NCI-H2107 treated with DMSO at 0.1 percent for 48 hours (cell line): ENCODE measurements around the gene TBC1D22A.

Experiments used
- DNase-seq: peaks from one replicate; lab custom pipeline; 2025; ENCODE audit not compliant: unreplicated experiment; lab: John Stamatoyannopoulos, UW

TBC1D22A gene

DNA sequence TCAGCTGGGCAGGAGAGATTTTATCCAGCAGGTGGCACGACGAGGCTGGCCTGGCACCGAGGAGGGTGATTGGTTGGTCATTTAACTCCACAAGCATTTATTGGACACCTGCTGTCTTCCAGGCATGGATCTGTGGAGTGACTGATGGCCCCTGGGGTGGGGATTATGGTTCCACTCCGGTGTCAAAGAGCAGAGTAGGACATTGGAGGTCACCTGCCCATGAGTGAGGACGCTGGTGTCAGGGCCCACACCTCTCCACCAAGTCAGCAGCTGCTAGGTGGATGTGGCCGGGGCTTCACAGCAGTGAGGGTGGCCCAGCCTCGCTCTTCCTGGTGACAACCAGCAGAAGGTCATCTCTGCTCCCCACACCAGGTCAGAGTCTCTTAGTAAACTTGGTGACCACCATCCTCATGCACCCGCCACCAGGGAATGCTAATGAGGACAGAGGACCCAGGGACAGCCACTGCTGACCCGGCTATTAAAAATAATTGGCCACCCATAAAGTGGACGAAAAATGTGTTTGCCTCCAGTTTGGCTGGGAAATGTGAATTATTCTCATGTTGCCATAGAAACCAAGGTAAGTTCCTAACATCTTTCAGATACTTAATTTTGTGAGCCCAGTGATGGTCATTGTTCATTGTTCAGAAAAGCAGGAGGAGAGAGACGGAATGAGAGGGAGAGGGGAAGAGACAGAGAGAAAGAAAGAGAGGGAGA, 428.7 kb downstream of the TBC1D22A start:
- no peak for DNase-seq

DNA sequence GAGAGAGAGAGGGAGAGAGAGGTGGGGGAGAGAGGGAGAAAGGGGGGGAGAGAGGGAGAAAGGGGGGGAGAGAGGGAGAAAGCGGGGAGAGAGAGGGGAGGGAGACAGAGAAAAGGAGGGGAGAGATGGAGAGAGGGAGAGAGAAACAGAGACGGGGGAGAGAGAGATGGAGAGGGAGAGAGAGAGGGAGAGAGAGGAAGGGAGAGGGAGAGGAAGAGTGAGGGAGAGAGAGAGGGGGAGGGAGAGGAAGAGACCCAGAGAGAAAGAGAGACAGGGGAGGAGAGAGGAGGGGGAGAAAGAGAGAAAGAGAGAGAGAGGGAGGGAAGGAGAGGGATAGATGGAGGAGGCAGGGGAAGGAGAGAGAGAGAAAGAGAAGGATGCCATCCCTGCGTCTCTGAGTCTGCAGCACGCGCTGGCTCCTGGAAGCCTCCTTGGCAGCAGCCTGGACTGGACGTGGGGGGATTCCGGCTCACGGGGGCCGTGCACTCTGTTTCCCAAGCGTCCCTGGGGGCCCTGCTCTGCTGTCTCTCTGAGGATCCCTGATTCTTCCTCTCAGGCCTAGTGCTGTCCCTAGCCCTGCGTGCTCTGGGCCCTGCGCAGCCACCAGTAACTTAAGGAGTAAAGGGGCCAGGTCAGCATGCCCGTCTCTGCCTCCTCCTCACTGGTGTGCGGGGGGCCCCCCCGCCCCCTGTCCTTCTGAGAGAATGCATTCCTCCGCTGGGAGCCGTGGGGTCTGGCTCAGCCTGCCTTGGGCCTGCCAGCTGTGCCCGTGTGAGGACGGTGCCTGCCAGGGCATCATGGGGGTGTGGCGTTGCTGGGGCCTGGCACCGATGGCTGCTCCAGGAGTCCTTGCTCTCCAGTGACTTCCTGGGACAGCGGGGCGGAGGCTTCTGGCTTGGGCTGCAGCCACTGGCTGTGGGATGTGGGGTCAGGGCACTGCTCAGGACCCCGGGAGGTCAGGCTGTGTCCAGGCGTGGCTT, 429.5 kb downstream of the TBC1D22A start:
- no peak for DNase-seq

DNA sequence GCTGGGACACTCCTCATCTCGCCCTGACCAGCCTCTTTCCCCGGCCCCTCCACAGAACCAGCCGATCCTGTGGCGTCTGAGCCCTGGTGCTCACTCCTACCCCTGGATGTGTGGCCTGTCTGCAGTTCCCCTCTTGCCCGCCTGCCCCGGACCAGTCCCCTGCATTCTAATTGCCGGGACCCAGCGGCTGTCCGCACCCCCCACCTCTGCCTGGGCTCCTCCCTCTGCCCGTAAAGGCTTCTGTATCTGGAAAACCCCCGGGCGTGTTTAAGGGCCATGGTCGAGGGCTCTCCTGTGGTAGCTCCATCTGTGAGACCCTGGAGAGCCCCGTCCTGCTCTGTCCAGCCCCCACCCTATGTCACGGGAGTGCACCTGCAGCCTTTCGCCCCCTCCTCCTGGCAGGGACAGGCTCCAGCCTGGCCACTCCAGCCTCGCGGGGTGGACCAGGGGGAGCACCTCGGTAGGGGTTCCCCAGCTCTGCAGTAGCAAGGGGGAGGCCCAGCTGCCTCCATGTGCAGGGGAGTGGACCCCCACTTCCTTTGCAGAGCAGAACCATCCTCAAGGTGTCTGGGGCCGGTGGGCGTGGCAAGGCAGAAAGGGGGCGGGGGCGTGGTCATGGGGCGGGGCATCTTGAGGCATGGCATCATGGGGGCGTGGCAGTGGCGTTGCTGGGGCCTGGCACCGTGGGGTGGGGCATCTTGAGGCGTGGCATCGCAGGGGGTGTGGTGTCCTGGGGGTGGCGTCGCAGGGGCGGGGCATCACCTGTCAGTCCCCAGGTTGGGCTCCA, 430.4 kb downstream of the TBC1D22A start:
- DNase-seq, result no peak

DNA sequence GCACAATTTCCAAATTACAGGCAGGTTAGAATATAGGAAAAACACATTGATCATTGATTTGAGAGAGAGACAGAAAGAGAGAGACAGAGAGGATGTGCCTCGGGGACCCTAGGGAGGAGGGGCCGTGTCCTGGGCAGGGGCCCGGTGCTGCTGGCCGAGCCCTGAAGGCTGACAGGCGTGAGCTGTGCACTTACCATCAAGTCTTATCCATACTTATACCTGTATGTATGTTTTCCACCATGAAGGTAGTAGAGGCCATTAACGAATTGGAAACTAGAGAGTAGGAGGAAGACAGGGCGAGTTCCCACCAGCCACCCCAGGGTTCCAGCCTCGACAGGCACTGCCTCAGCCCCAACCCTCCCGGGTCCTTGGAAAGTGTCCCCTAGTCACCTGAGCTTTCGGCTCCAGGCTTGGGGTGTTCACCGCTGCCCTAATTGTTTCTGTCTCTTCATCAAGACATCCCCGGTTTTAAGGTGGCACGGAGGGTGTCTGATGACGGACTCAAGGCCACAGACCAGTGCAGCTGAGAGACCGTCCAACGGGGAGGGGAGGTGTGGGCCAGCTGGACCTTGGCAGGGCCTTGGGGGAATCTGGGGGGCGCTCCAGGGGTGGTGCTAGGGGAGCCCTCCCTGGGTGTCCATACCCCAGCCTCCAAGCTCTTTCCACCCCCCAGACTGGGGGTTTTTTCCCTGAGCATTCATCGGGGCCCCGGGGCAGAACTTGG, 431.3 kb downstream of the TBC1D22A start:
- DNase-seq, result no peak

DNA sequence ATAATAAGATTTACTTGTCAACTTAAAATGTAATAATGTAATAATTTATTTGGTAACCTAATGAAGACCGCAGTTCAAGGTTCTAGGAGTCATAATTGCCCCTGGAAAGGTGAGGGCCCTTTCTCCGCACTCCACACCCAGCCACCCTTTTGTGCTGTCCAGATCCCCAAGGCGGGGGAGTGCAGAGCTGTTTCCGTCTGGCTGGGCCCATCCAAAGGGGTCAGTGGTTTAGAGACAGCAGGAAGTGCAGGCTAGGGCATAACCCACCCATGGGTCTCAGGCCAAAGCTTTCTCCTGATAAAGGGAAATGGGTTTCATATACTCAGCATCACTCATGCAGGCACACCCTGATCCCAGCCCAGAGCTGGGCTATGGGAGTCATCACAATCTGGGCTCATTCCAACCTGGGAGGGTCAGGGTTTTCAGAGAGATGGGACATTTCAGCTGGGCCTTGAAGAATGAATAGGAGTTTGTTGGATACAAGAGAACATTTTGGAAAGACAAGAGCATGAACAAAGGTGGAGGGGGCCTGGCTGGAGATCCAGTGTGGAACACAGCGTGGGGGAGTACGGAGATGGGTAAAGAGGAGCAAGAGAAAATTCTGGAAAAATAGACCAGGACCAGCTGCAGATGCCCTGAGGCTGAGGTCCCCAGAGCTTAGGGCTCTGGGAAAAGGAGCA, 432.2 kb downstream of the TBC1D22A start:
- DNase-seq, result no peak

DNA sequence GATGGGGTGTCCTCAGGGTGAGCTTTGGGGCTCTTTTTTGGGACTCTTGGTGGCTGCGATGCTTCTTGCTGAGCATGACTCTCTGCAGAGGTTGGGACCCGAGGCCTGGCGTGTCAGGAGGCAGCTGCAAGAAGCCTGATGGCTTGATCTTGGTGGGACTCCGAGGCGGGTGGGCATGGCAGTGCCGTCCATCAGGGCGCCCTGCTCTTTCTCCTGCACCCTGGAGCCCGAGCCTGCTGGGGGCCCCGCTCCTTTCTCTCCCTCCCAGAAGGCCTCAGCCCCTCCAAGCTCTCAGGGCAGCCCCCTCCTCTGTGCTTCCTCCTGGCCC, 432.7 kb downstream of the TBC1D22A start:
- no peak for DNase-seq

DNA sequence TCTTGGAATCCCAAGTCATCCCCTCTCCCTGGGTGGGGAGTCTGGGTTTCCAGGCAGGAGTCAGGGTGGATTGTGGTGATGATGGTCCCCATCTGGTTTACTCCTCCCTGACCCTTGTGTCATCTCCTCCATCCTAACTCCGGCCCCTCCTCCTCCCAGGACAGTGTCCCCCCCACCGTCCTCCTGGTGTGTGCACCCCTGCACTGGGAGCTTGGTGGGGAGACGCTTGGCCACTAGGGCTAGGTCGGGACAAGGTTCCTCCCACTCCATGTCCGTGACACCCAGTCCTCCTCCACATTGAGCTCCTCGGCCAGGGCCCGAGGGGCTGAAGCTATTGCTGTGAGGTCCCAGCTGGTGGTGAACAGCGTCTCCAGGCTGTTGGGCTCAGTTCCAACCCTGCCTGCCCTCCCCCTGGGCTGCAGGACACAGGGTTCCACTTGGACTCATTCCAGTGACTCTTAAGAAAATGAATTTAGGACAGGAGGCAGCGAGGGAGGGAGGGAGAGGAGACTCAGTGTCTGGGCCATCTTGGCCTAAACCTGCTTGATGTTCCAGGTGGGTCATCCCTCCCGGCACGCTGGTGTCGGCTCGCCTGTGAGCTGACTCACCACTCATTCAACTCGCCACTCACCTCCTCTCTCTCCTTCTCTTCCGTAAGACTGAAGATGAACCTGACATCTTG, 433.2 kb downstream of the TBC1D22A start:
- no peak for DNase-seq

DNA sequence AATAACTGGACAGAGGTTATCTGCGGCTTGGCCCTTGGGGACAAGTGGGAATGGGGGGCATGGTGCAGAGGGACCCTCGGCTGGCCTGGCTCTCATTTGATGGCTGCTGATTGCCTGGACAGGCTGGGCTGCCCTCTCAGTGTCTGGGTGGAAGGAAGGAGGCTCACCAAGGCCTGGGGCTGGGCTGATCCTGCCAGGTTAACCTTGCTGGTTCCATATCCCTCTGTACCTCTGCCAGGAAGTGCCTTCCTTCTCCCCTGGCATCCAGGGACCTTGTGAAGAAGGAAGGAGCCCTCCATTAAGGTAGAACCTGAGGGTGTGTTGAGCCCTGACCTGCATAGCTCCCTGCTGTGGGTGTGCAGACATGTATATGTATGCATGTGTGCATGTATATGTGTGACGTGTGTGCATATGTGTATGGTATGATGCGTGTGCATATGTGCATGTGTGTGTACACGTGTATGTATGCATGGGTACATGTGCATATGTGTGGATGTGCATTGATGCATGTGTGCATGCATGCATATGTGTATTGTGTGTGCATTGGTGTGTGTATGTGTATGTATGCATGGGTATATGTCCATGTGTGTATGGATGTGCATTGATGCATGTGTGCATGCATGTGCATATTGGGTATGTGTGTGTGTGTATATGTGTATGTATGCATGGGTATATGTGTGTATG, 433.9 kb downstream of the TBC1D22A start:
- DNase-seq, result no peak

DNA sequence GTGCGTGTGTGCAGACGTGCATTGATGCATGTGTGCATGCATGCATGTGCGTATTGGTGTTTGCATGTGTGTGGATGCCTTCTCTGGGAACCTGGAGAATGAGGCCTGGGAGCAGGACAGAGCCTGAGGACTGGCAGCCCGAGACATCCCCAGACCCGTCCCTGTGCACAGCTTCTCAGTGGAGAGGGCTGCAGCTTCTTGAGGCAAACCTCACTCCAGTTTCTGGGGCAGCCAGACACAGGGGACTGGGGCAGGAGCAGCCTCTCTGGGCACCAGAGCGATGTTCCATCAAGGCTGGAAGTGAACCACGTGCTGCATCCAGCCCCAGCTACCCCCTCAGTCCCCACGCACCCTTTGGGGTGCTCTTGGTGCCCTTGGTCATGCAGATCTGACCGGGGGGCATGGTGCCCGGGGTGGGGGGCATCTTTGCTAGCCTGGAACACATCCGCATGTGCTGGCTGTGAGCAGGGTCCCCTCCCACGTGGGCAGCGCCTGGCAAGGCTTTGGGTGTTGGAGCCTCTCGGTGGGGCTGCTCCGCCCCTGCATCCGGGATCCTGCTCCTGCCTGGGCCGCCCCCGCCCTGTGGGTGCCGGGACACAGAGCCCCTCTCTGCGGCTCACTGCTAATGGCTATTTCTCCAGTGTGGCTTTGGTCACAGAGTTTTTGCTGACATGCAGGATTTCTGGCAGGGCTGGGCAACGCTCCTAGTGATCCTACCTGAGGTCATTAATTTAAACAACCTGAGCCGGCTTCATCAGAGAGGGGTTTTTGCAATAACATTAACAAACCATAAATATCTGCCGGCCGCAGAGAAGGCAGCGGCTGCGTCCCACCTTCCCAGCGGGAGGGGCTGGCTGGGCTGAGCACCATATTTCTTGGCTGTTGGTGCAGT, 434.7 kb downstream of the TBC1D22A start:
- no peak for DNase-seq

DNA sequence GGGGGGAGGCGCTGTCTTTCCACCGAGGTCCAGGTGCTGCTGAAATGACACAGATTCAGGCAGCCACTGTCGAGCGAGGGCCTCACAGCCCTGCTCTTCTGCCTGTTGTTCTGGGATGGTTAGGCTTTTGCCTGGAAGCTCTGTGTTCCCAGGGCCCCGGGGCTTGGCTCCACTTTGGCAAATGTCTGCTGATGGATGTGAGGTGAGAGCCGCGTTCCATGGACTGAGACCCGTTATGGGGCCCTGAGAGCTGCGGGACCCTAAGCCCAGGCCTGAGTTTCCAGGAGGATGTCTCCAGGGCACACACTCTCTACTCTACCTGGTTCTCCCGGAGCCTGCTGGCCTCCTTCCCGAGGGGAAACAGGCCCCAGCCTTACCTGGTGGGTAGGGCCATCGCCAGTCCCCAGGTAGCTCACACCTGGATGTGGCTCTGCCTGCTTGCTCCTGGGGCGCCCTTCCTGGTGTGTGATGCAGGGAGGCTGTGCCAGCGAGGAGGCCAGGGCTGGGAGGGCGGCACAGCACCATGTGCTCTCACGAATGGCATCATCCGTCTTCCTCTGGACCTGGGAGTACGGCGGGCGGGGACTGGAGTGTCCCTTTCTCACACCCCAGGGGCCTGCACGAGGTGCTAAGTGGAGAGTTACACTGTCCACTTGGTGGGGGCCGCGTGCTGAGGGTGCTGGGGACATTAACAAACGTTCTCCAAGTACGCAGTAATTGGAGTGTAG, 435.5 kb downstream of the TBC1D22A start:
- no peak for DNase-seq

DNA sequence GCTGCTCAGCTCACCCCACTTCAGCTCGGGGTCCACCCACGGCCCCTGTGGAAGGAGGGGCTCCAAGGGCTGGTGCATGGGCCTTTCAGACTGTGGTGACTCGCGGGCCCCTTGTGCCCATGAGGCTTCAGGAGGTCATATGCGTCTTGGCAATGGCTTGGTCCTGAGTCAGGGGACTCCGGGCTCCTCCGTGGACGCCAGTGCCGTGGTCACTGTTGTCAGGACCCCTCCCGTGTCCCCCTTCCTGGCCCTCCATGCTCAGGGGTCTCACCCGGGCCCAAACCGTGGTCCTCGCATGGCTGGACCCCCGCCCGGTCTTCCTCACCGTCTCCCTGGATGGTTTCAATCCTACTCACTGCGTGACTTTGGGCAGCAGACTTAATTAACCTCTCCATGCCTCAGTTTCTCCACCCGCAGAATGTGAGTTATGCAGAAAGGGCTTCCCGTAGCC, 436.4 kb downstream of the TBC1D22A start:
- DNase-seq, result no peak

DNA sequence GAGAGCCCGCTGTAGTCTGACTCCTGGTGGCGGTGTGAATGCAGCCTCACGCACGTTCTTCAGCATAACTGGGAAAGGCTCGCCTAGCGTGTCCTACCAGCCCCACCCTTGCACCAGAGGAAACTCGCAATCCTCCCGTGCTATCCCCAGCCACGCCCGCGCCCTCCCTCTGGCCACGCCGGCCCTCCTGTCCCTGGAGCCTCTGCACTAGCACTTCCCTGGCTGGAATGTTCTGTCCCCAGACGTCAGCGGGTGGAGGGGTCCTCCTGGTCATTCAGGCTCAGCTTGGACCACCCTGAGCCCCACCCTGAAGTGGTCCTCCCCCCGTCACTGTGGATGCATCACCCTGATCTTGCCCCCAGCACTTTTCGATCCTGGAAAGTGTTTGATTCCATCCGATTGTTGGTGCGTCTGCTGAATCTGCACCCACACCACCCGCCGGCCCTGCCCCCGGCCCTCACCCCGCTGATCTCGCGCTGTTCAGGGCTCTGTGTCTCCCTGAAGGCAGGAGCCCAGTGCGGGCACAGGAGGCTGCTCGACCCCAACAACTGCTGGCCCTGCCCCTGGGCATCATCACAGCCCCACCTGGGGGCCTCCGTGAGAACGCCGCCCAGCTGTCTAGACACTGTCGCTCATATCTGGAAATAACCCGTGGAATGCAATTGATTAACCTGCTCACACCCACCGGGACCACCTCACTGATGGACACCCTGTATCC, 437.0 kb downstream of the TBC1D22A start:
- no peak for DNase-seq

DNA sequence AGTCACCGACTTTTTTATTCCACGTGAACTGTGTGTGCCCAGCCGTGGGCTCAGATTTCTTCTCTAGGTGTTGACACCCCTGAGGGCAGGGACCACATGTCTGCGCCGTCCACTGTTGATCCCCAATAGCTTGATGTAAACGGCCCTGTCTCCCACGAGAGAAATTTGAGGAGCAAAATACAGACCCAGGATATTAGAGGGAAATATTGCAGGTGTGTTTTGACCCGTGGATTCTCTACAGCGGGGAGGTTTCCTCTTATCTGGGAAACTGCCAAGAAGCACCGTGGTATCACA, 437.5 kb downstream of the TBC1D22A start:
- DNase-seq, result no peak

DNA sequence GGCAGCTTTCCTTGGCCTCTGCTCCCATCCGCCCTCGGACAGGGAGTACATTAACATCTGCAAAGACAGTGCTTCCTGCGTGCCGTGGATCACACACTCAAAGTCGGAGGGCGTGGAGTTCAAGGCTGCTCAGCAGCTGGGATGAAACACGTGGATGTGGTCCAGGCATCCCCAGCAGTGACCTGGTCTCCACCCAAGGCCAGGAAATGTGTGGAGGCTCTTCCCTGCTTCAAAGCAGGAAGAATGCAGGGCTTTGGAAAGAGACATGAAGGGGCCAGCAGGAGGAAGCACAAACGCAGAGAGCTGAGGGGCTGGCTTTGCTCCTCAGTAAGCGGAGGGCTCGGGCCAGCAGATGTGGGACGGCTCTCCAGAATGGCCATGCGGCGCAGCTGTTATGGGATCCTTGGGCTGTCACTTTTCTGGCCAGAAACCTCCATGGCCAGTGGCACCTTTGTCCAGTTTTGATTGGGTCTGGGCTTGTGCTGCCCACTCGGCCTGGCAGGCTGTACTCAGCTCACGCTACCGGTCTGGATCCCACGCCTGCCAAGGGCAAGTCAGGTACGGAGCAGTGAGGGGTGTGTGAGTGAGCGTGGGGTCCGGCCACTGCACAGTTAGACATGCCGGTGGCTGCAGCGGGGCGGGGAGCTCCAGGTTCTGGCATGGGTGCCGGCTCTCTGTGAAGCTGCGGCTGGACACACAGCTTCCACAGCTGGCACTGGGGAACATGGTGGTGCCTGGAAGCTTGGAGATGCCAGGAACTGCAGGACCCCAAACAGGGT, 438.0 kb downstream of the TBC1D22A start:
- no peak for DNase-seq

DNA sequence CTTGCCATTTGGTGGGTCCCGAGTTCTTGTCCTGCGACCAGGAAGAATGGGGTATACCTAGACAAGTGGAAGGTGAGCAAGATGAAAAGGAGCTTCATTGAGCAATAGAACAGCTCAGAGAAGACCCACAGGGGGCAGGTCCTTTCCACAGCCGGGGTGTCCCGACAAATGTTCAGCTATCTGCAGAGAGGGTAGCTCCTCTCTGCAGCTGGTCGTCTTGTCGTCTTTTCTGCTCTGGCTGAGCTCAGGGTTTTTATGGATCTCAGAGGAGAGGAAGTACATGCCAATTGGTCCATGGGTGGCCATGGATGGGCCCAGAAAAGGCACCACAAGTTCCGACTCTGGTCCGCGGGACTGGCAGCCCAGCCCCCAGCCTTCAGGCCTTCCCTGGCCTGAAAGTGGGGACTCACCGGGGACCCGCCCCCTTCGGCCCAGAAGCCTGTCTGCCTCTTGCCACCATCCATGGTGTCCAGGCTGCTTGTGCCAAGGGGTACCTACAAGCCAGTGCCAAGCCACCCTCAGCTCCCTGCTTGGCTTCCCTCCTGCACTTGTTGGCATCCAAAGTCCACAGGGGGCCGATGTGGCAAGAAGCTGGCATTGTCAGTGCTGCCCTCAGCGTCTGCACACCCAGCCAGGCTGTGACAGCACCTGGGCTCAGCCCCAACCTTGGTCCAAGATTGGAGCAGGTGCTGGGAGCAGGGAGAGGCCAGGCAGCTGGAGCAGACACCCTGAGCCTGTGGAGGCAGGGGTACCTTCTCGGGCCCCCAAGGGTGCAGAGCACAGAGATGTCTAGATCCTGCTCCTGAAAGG, 438.9 kb downstream of the TBC1D22A start:
- no peak for DNase-seq
